ENCODE measurements around the gene MEA1.

Gene MEA1

GRCh38 chr6:43009124-43009523 is 4.6 kb downstream of the MEA1 start:
- no peak overlapping the region for H2BK5ac ChIP-seq (ENCODE audit: low read length)
- DNase-seq (ENCODE audit: low spot score), result no peak
- H3K4me2 ChIP-seq (ENCODE audit: insufficient read depth, low read length, poor library complexity, severe bottlenecking), result no peak overlapping the region
- no peaks in the 10 kb centered on the region for H3K9me3 ChIP-seq (replicated peaks in 1 of 2; ENCODE audit: control insufficient read depth in 2 of 2, insufficient read depth in 1 of 2, low read depth in 1 of 2, low read length in 2 of 2)
- H3K27ac ChIP-seq (replicated peaks; ENCODE audit: low read length), result no peak overlapping the region
- no peak overlapping the region for H4K8ac ChIP-seq (ENCODE audit: low read depth, low read length)
- no peak overlapping the region for H3K18ac ChIP-seq (ENCODE audit: low read length)
- no peak overlapping the region for H3K14ac ChIP-seq (ENCODE audit: low read length)
- H3K9ac ChIP-seq (ENCODE audit: low read depth, low read length, poor library complexity), result no peak overlapping the region
- H3K79me1 ChIP-seq (ENCODE audit: low read depth, low read length), result peaks cover 6% of the 10 kb centered on the region
- H2BK12ac ChIP-seq (ENCODE audit: low read length), result no peak overlapping the region
- H2BK15ac ChIP-seq (ENCODE audit: low read length), result no peak overlapping the region
- no peaks in the 10 kb centered on the region for H3K27me3 ChIP-seq (ENCODE audit: control insufficient read depth in 3 of 3, insufficient read depth in 3 of 3, low read depth in 1 of 3, low read length in 3 of 3)
- H4K91ac ChIP-seq (ENCODE audit: low read depth, low read length, poor library complexity), result no peak overlapping the region
- no peak overlapping the region for H3K4me3 ChIP-seq (ENCODE audit: low read length in 2 of 2)
- H3K4me1 ChIP-seq (ENCODE audit: control insufficient read depth in 2 of 2, insufficient read depth in 1 of 2, low read depth in 1 of 2, low read length in 2 of 2), result peaks cover 3 to 10% of the 10 kb centered on the region in 2 donors
- no peak overlapping the region for H3K4ac ChIP-seq (ENCODE audit: low read length)
- H2AFZ ChIP-seq (ENCODE audit: low read length), result no peak overlapping the region
- no peak overlapping the region for H3K23ac ChIP-seq (ENCODE audit: low read depth, low read length, poor library complexity)
- no peak overlapping the region for H2AK5ac ChIP-seq (ENCODE audit: low read depth, low read length)
- no peak overlapping the region for H2BK120ac ChIP-seq (ENCODE audit: low read depth, low read length)
- no CpG with 5 or more reads among the region's 6 CpGs for WGBS, 2 donors (ENCODE audit: extremely low coverage in 2 of 2, insufficient read length in 2 of 2, insufficient replicate concordance in 1 of 2)
- peaks cover 55 to 79% of the 10 kb centered on the region in 2 donors for H3K36me3 ChIP-seq (replicated peaks in 1 of 2; ENCODE audit: control insufficient read depth in 2 of 2, insufficient read depth in 2 of 2, low read length in 2 of 2)

GRCh38 chr6:43007126-43007525 is 6.6 kb downstream of the MEA1 start:
- Histone ChIP-seq H4K8ac (ENCODE audit: low read depth, low read length) (no peak overlapping the region), H3K9ac (ENCODE audit: low read depth, low read length, poor library complexity) (no peak overlapping the region), H3K27ac (replicated peaks; ENCODE audit: low read length) (no peak overlapping the region), H3K14ac (ENCODE audit: low read length) (no peak overlapping the region), H2BK12ac (ENCODE audit: low read length) (no peak overlapping the region), H3K18ac (ENCODE audit: low read length) (no peak overlapping the region), H3K36me3 (replicated peaks in 1 of 2; ENCODE audit: control insufficient read depth in 2 of 2, insufficient read depth in 2 of 2, low read length in 2 of 2) (peaks cover 50 to 76% of the 10 kb centered on the region in 2 donors), H4K91ac (ENCODE audit: low read depth, low read length, poor library complexity) (no peak overlapping the region), H3K4me2 (ENCODE audit: insufficient read depth, low read length, poor library complexity, severe bottlenecking) (no peak overlapping the region), H3K27me3 (ENCODE audit: control insufficient read depth in 3 of 3, insufficient read depth in 3 of 3, low read depth in 1 of 3, low read length in 3 of 3) (no peaks in the 10 kb centered on the region), H3K4me1 (ENCODE audit: control insufficient read depth in 2 of 2, insufficient read depth in 1 of 2, low read depth in 1 of 2, low read length in 2 of 2) (no peaks in the 10 kb centered on the region), H3K4ac (ENCODE audit: low read length) (no peak overlapping the region), H2BK15ac (ENCODE audit: low read length) (no peak overlapping the region), H2AK5ac (ENCODE audit: low read depth, low read length) (no peak overlapping the region), H3K79me1 (ENCODE audit: low read depth, low read length) (no peaks in the 10 kb centered on the region), H3K4me3 (ENCODE audit: low read length in 2 of 2) (no peak overlapping the region), H3K23ac (ENCODE audit: low read depth, low read length, poor library complexity) (no peak overlapping the region), H2AFZ (ENCODE audit: low read length) (no peak overlapping the region), H2BK5ac (ENCODE audit: low read length) (no peak overlapping the region), H3K9me3 (replicated peaks in 1 of 2; ENCODE audit: control insufficient read depth in 2 of 2, insufficient read depth in 1 of 2, low read depth in 1 of 2, low read length in 2 of 2) (no peaks in the 10 kb centered on the region), H2BK120ac (ENCODE audit: low read depth, low read length) (no peak overlapping the region)
- no peak for DNase-seq (ENCODE audit: low spot score)
- whole genome bisulfite sequencing, 2 donors (ENCODE audit: extremely low coverage in 2 of 2, insufficient read length in 2 of 2, insufficient replicate concordance in 1 of 2), result no CpG with 5 or more reads among the region's 9 CpGs

- no peak overlapping the region for H3K14ac ChIP-seq (ENCODE audit: low read length)
- H2BK5ac ChIP-seq (ENCODE audit: low read length), result no peak overlapping the region
- no peak overlapping the region for H3K9ac ChIP-seq (ENCODE audit: low read depth, low read length, poor library complexity)
- H4K91ac ChIP-seq (ENCODE audit: low read depth, low read length, poor library complexity), result no peak overlapping the region
- DNase-seq (ENCODE audit: low spot score), result no peak
- H2AK5ac ChIP-seq (ENCODE audit: low read depth, low read length), result no peak overlapping the region
- no peak overlapping the region for H3K4ac ChIP-seq (ENCODE audit: low read length)
- H2BK120ac ChIP-seq (ENCODE audit: low read depth, low read length), result no peak overlapping the region
- H3K18ac ChIP-seq (ENCODE audit: low read length), result no peak overlapping the region
- H3K79me1 ChIP-seq (ENCODE audit: low read depth, low read length), result no peaks in the 10 kb centered on the region
- no peak overlapping the region for H2BK12ac ChIP-seq (ENCODE audit: low read length)
- H4K8ac ChIP-seq (ENCODE audit: low read depth, low read length), result no peak overlapping the region
- H3K23ac ChIP-seq (ENCODE audit: low read depth, low read length, poor library complexity), result no peak overlapping the region
- H3K36me3 ChIP-seq (replicated peaks in 1 of 2; ENCODE audit: control insufficient read depth in 2 of 2, insufficient read depth in 2 of 2, low read length in 2 of 2), result peaks cover 43 to 71% of the 10 kb centered on the region in 2 donors
- H3K4me2 ChIP-seq (ENCODE audit: insufficient read depth, low read length, poor library complexity, severe bottlenecking), result no peak overlapping the region
- H2BK15ac ChIP-seq (ENCODE audit: low read length), result no peak overlapping the region
- no peak overlapping the region for H3K27ac ChIP-seq (replicated peaks; ENCODE audit: low read length)
- H3K4me3 ChIP-seq (ENCODE audit: low read length in 2 of 2), result no peak overlapping the region
- H3K4me1 ChIP-seq (ENCODE audit: control insufficient read depth in 2 of 2, insufficient read depth in 1 of 2, low read depth in 1 of 2, low read length in 2 of 2), result no peaks in the 10 kb centered on the region
- H3K9me3 ChIP-seq (replicated peaks in 1 of 2; ENCODE audit: control insufficient read depth in 2 of 2, insufficient read depth in 1 of 2, low read depth in 1 of 2, low read length in 2 of 2), result no peaks in the 10 kb centered on the region
- WGBS, 2 donors (ENCODE audit: extremely low coverage in 2 of 2, insufficient read length in 2 of 2, insufficient replicate concordance in 1 of 2), result no CpG with 5 or more reads among the region's 11 CpGs
- H2AFZ ChIP-seq (ENCODE audit: low read length), result no peak overlapping the region
- H3K27me3 ChIP-seq (ENCODE audit: control insufficient read depth in 3 of 3, insufficient read depth in 3 of 3, low read depth in 1 of 3, low read length in 3 of 3), result no peaks in the 10 kb centered on the region
Observed at GRCh38 chr6:43006251-43006650, 7.5 kb downstream of the MEA1 start.

- Histone ChIP-seq H3K27me3 (ENCODE audit: control insufficient read depth in 3 of 3, insufficient read depth in 3 of 3, low read depth in 1 of 3, low read length in 3 of 3) (no peaks in the 10 kb centered on the region), H2BK120ac (ENCODE audit: low read depth, low read length) (no peak overlapping the region), H4K8ac (ENCODE audit: low read depth, low read length) (no peak overlapping the region), H3K36me3 (replicated peaks in 1 of 2; ENCODE audit: control insufficient read depth in 2 of 2, insufficient read depth in 2 of 2, low read length in 2 of 2) (peaks cover 39 to 68% of the 10 kb centered on the region in 2 donors), H3K4me1 (ENCODE audit: control insufficient read depth in 2 of 2, insufficient read depth in 1 of 2, low read depth in 1 of 2, low read length in 2 of 2) (no peaks in the 10 kb centered on the region), H3K9me3 (replicated peaks in 1 of 2; ENCODE audit: control insufficient read depth in 2 of 2, insufficient read depth in 1 of 2, low read depth in 1 of 2, low read length in 2 of 2) (no peaks in the 10 kb centered on the region), H3K23ac (ENCODE audit: low read depth, low read length, poor library complexity) (no peak overlapping the region), H3K4me2 (ENCODE audit: insufficient read depth, low read length, poor library complexity, severe bottlenecking) (no peak overlapping the region), H3K4ac (ENCODE audit: low read length) (no peak overlapping the region), H2BK15ac (ENCODE audit: low read length) (no peak overlapping the region), H3K14ac (ENCODE audit: low read length) (no peak overlapping the region), H3K18ac (ENCODE audit: low read length) (no peak overlapping the region), H2BK5ac (ENCODE audit: low read length) (no peak overlapping the region), H3K9ac (ENCODE audit: low read depth, low read length, poor library complexity) (no peak overlapping the region), H2AFZ (ENCODE audit: low read length) (no peak overlapping the region), H3K79me1 (ENCODE audit: low read depth, low read length) (no peaks in the 10 kb centered on the region), H3K4me3 (ENCODE audit: low read length in 2 of 2) (no peak overlapping the region), H2AK5ac (ENCODE audit: low read depth, low read length) (no peak overlapping the region), H2BK12ac (ENCODE audit: low read length) (no peak overlapping the region), H4K91ac (ENCODE audit: low read depth, low read length, poor library complexity) (no peak overlapping the region), H3K27ac (replicated peaks; ENCODE audit: low read length) (no peak overlapping the region)
- WGBS, 2 donors (ENCODE audit: extremely low coverage in 2 of 2, insufficient read length in 2 of 2, insufficient replicate concordance in 1 of 2), result no CpG with 5 or more reads among the region's 5 CpGs
- DNase-seq (ENCODE audit: low spot score), result no peak
Observed at GRCh38 chr6:43005844-43006243, 7.9 kb downstream of the MEA1 start.

Measured in neuronal stem cell (in vitro differentiated cells).